ENCODE measurements around the gene MORN3. TPM values are rescaled to one million over a fixed set of nuclear protein-coding genes. Genes with fewer than 3 reads are reported as not detected.

Gene MORN3
- 0.57 and 0.65 TPM in 2 replicates for total RNA-seq

DNA sequence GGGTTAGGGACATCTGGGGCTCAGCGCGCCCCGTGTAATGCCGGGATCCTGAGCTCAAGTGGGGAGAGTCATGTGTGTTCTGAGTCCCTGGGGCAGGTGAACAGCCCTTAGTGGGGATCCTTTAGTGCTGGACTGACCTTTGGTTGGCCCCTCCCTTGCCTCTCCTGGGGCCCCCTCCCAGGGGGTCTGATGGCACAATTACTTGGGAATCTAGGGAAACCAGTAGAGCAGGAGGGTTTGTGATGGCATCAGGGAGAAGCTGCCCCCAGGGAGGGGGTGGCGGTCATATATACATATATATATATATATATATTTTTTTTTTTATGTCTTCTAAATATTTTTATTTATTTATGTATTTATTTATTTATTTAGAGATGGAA, at the start of gene MORN3:
Gene MORN3 (minus strand): TSS at position 134 of the 380 bp plus-strand sequence. CDS start 171 bp downstream, outside the sequence.

DNA sequence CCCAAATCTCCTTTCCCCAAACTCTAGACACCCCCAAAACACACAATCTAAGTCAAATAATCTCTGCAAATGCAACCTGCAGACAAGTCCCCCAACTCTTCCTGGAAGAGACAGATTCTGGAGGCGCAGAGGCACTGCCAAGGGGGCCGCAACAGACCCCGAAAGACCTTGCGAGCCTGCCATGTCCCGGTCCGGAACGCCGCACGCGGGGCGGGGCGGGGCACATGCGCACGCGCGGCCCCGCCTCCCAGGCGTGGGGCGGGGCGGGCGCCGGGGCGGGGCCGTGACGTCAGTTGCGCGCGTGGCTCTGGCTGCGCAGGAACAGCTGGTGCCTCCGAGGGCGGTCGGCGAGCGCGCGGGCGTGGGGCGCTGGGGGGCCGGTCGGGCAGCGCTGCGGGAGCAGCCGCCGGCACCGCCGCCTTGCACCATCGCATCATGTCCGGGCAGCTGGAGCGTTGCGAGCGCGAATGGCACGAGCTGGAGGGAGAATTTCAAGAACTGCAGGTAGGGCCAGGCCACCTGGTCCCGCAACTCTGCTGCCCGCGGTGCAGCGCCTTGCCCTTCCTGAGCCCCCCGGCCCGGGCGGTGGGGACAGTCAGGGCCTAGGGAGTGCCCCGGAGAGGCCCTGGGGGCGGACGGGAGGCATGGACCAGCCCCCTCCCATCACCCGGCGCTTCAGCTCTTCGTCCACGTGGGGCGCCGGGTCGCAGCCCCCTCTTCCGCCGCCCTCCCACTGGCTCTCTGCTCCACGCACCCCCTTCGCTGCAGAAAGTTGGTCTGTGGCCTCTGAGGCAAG, 43.2 kb upstream of the MORN3 start, which contains the start of gene TMEM120B:
Gene TMEM120B (plus strand): TSS at position 292 of the 796 bp plus-strand sequence. CDS start 144 bp downstream, at position 436.

GRCh38 chr12:121626087-121626852, 43.2 kb downstream of the MORN3 start, which contains the start of gene ORAI1:
Gene ORAI1 (plus strand): TSS chr12:121626530.

Other genes starting within 250 kb of the MORN3 start
- 16.9 and 22.2 TPM in 2 replicates for gene KDM2B, start 88.6 kb downstream of the MORN3 start, total RNA-seq
- gene ORAI1, start 43.1 kb downstream of the MORN3 start, total RNA-seq, result 4.1 and 4.6 TPM in 2 replicates
- gene TMEM120B, start 43.1 kb upstream of the MORN3 start, total RNA-seq, result 6.8 and 10.9 TPM in 2 replicates
- 4.3 and 4.4 TPM in 2 replicates for gene RHOF, start 124.0 kb upstream of the MORN3 start, total RNA-seq
- 1.7 and 2.3 TPM in 2 replicates for gene SETD1B, start 134.4 kb upstream of the MORN3 start, total RNA-seq
- gene HPD, start 189.2 kb upstream of the MORN3 start, total RNA-seq, result 2.2 and 11.9 TPM in 2 replicates
- gene PSMD9, start 219.1 kb upstream of the MORN3 start, total RNA-seq, result 77.2 and 88.6 TPM in 2 replicates
- gene CFAP251, start 248.9 kb upstream of the MORN3 start, total RNA-seq, result 2.4 and 3.3 TPM in 2 replicates